ENCODE results near the gene INSC. TPM values are rescaled to one million over a fixed set of nuclear protein-coding genes. Genes with fewer than 3 reads are reported as not detected.

INSC gene
- total RNA-seq, 4 donors from 2014 or later = not detected

GRCh38 chr11:15288863-15289262 is 174.1 kb downstream of the INSC start:
- in situ Hi-C loops (cut with MboI; ENCODE audit: low sequenced_read_pairs in 4 of 4) = no loop called here
- Histone ChIP-seq H3K27ac (no peak overlapping the region), H3K9me3 (no peaks in the 10 kb centered on the region), H3K4me3 (no peak overlapping the region), H3K36me3 (no peaks in the 10 kb centered on the region), H3K27me3 (no peaks in the 10 kb centered on the region), H3K4me1 (no peaks in the 10 kb centered on the region)
- DNase-seq = no peak
- intact Hi-C loops (cut with DNase I; ENCODE audit: low total_unique reads) = no loop called here
- no peak for ATAC-seq
- TF ChIP-seq, protein P1, sequence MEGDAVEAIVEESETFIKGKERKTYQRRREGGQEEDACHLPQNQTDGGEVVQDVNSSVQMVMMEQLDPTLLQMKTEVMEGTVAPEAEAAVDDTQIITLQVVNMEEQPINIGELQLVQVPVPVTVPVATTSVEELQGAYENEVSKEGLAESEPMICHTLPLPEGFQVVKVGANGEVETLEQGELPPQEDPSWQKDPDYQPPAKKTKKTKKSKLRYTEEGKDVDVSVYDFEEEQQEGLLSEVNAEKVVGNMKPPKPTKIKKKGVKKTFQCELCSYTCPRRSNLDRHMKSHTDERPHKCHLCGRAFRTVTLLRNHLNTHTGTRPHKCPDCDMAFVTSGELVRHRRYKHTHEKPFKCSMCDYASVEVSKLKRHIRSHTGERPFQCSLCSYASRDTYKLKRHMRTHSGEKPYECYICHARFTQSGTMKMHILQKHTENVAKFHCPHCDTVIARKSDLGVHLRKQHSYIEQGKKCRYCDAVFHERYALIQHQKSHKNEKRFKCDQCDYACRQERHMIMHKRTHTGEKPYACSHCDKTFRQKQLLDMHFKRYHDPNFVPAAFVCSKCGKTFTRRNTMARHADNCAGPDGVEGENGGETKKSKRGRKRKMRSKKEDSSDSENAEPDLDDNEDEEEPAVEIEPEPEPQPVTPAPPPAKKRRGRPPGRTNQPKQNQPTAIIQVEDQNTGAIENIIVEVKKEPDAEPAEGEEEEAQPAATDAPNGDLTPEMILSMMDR (IDR thresholded peaks at IDR 0.05 in 4 of 5, conservative IDR thresholded peaks at IDR 0.05 in 1 of 5) = no peak
- TF ChIP-seq POLR2A (IDR thresholded peaks at IDR 0.05) = no peak

DNA sequence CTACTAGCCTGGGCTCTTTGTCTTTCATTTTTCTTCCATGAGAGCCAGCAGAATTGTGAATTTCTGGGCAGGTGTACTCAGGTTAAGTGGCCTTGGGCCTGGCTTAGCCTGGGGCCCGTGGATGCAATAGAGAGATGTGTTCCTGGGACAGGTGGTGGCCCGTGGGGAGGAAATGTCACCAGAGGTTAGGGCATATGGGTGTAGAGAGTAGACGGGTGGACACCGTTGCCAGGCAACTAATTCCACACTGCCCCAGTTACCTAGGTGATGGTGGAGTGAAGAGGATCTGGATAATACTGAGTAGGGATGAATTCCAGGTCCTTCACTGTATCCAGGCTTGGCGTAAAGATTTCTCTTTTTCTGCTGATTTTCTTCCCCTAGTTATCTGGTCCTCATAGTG is 175.0 kb downstream of the INSC start:
- ATAC-seq = no peak
- in situ Hi-C loops (cut with MboI; ENCODE audit: low sequenced_read_pairs in 4 of 4) = no loop called here

DNA sequence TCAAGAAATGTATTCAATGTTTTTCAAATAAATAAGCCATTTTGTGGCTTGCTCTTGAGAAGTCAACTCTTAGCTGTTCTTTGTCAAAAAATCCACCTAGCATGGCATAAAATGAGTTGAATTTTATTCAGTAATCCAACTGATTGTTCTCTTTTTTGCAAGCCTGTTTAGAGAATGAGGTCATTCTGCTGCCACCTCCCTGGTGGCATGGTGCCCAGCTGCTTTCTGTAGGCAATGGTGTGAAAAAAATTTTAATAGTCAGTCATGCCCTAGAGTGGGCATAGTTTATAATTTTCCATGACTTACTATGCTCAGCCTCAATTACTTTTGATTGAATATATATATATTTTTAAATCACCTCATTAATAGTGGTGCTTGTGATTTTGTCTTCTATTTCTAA is 177.2 kb downstream of the INSC start:
- no peak overlapping the region for H3K27ac ChIP-seq
- no peaks in the 10 kb centered on the region for H3K27me3 ChIP-seq
- in situ Hi-C loops (cut with MboI; ENCODE audit: low sequenced_read_pairs in 4 of 4) (no loop called here), intact Hi-C loops (cut with DNase I; ENCODE audit: low total_unique reads) (no loop called here)
- DNase-seq (no peak), ATAC-seq (no peak)
- TF ChIP-seq, protein P1 (IDR thresholded peaks at IDR 0.05 in 4 of 5, conservative IDR thresholded peaks at IDR 0.05 in 1 of 5) = no peak
- no peak for TF ChIP-seq POLR2A (IDR thresholded peaks at IDR 0.05)
- H3K4me3 ChIP-seq = no peak overlapping the region
- H3K4me1 ChIP-seq = no peaks in the 10 kb centered on the region
- no peaks in the 10 kb centered on the region for H3K9me3 ChIP-seq
- H3K36me3 ChIP-seq = no peaks in the 10 kb centered on the region

More for the DNA sequence above, 175.0 kb downstream of the INSC start:
- intact Hi-C loops (cut with DNase I; ENCODE audit: low total_unique reads) = no loop called here
- Histone ChIP-seq H3K4me1 (no peaks in the 10 kb centered on the region), H3K36me3 (no peaks in the 10 kb centered on the region), H3K27ac (no peak overlapping the region), H3K27me3 (no peaks in the 10 kb centered on the region), H3K4me3 (no peak overlapping the region), H3K9me3 (no peaks in the 10 kb centered on the region)
- DNase-seq = no peak
- TF ChIP-seq POLR2A (IDR thresholded peaks at IDR 0.05) = no peak

DNA sequence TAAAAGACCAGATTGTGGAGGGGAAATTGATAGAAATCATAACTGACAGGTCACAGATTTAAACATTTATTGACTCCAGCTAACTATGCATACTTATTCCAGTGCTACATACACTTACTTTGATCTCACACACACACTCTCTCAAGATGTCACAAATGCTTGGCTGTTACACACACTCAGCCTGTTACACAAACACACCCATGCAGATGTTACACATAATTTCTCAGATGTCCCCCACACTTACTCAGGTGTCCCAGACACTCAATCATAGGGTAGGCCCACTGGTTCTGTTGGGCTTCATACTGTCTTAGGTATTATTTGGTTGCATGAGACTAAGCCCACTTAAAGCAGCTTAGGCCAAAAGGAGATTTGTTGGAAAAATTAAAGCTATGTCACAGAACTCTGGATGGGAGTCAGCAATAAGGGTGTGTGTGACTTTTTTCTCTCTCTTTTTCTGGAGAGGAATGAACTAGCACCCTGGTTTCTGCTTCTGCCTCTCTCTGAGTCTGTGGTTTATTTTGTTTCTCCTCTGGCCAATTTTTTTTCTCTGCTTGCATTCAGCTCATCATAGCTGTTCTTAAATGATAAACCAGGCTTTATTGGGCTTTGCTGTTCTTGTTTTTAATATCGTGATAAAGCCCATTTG is 179.4 kb downstream of the INSC start:
- ATAC-seq (no peak), DNase-seq (no peak)
- no peak overlapping the region for H3K27ac ChIP-seq
- in situ Hi-C loops (cut with MboI; ENCODE audit: low sequenced_read_pairs in 4 of 4) = no loop called here
- no peaks in the 10 kb centered on the region for H3K36me3 ChIP-seq
- H3K27me3 ChIP-seq = no peaks in the 10 kb centered on the region
- TF ChIP-seq, protein P1 (IDR thresholded peaks at IDR 0.05 in 4 of 5, conservative IDR thresholded peaks at IDR 0.05 in 1 of 5) = no peak
- no peak for TF ChIP-seq POLR2A (IDR thresholded peaks at IDR 0.05)
- intact Hi-C loops (cut with DNase I; ENCODE audit: low total_unique reads) = no loop called here
- no peaks in the 10 kb centered on the region for H3K4me1 ChIP-seq
- no peaks in the 10 kb centered on the region for H3K9me3 ChIP-seq
- no peak overlapping the region for H3K4me3 ChIP-seq

GRCh38 chr11:15295695-15296094 is 181.0 kb downstream of the INSC start:
- Histone ChIP-seq H3K27me3 (no peaks in the 10 kb centered on the region), H3K36me3 (no peaks in the 10 kb centered on the region), H3K27ac (no peak overlapping the region), H3K4me1 (no peaks in the 10 kb centered on the region), H3K9me3 (no peaks in the 10 kb centered on the region), H3K4me3 (no peak overlapping the region)
- ATAC-seq = no peak
- no peak for DNase-seq
- TF ChIP-seq POLR2A (IDR thresholded peaks at IDR 0.05) = no peak
- TF ChIP-seq, protein P1 (IDR thresholded peaks at IDR 0.05 in 4 of 5, conservative IDR thresholded peaks at IDR 0.05 in 1 of 5) = no peak
- in situ Hi-C loops (cut with MboI; ENCODE audit: low sequenced_read_pairs in 4 of 4) (no loop called here), intact Hi-C loops (cut with DNase I; ENCODE audit: low total_unique reads) (no loop called here)

Other genes starting within 250 kb of the INSC start
- gene CYP2R1, start 222.7 kb upstream of the INSC start, total RNA-seq = 1 to 10 TPM; 4.6 to 9.2 (median 4.8) TPM
- not detected for gene CALCA, start 142.6 kb upstream of the INSC start, total RNA-seq
- gene CALCB, start 41.3 kb upstream of the INSC start, total RNA-seq = not detected